ENCODE measurements around the gene ASB2. TPM values are rescaled to one million over a fixed set of nuclear protein-coding genes. Genes with fewer than 3 reads are reported as not detected.

The ASB2 gene
- total and polyA plus RNA-seq, 2 of the 13 experiments (the other 11 are each of a cell fraction or from before 2014, with no cell fraction given): 0.82 to 4.1 TPM

- no peak overlapping the region for H2AFZ ChIP-seq (ENCODE audit: low read length)
- no peak overlapping the region for H3K4me3 ChIP-seq (replicated peaks in 1 of 3; ENCODE audit: insufficient read depth in 1 of 3, low read depth in 2 of 3, low read length in 3 of 3)
- in situ Hi-C loops (cut with HindIII; ENCODE audit: extremely low pct_ligation_motif_present, low pct_unique_long_range_greater_than_20kb): no loop called here
- POLR2A ChIA-PET: interaction anchor here (1.0 kb wide), 1 partner anchor 9 kb away, joined by 4 read pairs; no protein-coding TSS in a partner anchor
- no peak overlapping the region for H3K27ac ChIP-seq (ENCODE audit: extremely low read length, insufficient read depth, low read length)
- peaks cover 27% of the 10 kb centered on the region for H3K4me1 ChIP-seq (ENCODE audit: insufficient read depth, low read length)
- no peaks in the 10 kb centered on the region for H4K20me1 ChIP-seq (ENCODE audit: insufficient read depth, low read length)
- ATAC-seq (peak; percentile 30), DNase-seq (ENCODE audit: low spot score) (peak; percentile 28), FAIRE-seq (no peak)
- peaks cover 3 to 16% of the 10 kb centered on the region in 2 experiments; a peak in 3 of 5 replicates for H3K27me3 ChIP-seq (ENCODE audit: control insufficient read depth in 1 of 2, insufficient read depth in 2 of 2, low read length in 2 of 2)
- TF ChIP-seq ZNF10 (CRISPR knock-in tag; IDR thresholded peaks at IDR 0.05; ENCODE audit: borderline replicate concordance, low read depth): no peak
- TF ChIP-seq PCBP1 (IDR thresholded peaks at IDR 0.05; ENCODE audit: borderline replicate concordance, low read depth, low read length): 0 out of 2 replicates have a peak, but pooled peaks have one; percentile 39
- TF ChIP-seq HNRNPL (IDR thresholded peaks at IDR 0.05; ENCODE audit: low read depth, low read length): 0 out of 2 replicates have a peak, but pooled peaks have one; percentile 23
- intact Hi-C loops (cut with micrococcal nuclease; ENCODE audit: unreplicated experiment): no loop called here
- CTCF ChIA-PET (ENCODE audit: low intra/inter-chr PET ratio, low total read pairs): no interaction called here
- H3K4me2 ChIP-seq (ENCODE audit: low read depth, low read length): 0 out of 2 replicates have a peak overlapping the region, but pooled peaks have one; percentile 12
- no TSS peak for BruUV-seq (replicated peaks)
- no peaks in the 10 kb centered on the region for H3K9me3 ChIP-seq (ENCODE audit: low read length)
- WGBS (ENCODE audit: low lambda C conversion rate): 57% methylated on average over 20 of the region's 21 CpGs
- no peaks in the 10 kb centered on the region for H3K79me2 ChIP-seq (ENCODE audit: insufficient read depth, low read length)
- H3K9ac ChIP-seq (ENCODE audit: insufficient read depth, low read depth, low read length): no peak overlapping the region
- H3K36me3 ChIP-seq (replicated peaks in 1 of 2; ENCODE audit: control insufficient read depth in 1 of 2, insufficient read depth in 2 of 2, low read length in 2 of 2): no peaks in the 10 kb centered on the region
Measured at GRCh38 chr14:93926245-93926872, 50.0 kb downstream of the ASB2 start.

DNA sequence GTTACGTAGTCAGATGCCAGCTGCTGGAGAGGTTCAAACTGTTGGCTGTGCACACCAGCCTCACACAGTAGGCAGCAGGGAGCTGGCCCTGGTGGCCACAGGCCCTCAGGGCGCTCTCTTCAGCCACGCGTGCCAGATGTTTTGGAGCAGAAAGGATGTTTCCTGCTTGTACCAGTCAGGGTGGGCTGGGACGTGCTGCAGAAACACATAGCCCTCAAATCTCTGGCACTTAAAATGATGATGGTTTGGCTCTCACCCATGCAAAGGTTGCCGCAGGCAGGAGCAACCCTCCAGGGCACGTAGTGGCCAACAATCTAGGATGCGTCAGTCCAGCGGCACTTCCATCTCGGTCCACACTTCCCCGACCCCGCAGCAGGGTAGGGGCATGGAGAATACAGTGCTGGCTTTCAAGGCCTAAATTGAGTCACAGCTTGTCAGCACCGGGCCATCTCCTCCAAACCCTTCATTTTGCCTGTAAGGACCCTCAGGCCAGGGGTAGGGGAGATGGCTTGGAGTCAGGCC is 50.9 kb downstream of the ASB2 start:
- TF ChIP-seq STAT5B (CRISPR knock-in tag; IDR thresholded peaks at IDR 0.05) (no peak), ZNF12 (CRISPR knock-in tag; IDR thresholded peaks at IDR 0.05) (peak; percentile 85; the same call in 1 of the 2 replicates), GTF3A (CRISPR knock-in tag; conservative IDR thresholded peaks at IDR 0.05) (no peak), ETS1 (CRISPR knock-in tag; IDR thresholded peaks at IDR 0.05) (no peak)
- TF ChIP-seq, protein P1, sequence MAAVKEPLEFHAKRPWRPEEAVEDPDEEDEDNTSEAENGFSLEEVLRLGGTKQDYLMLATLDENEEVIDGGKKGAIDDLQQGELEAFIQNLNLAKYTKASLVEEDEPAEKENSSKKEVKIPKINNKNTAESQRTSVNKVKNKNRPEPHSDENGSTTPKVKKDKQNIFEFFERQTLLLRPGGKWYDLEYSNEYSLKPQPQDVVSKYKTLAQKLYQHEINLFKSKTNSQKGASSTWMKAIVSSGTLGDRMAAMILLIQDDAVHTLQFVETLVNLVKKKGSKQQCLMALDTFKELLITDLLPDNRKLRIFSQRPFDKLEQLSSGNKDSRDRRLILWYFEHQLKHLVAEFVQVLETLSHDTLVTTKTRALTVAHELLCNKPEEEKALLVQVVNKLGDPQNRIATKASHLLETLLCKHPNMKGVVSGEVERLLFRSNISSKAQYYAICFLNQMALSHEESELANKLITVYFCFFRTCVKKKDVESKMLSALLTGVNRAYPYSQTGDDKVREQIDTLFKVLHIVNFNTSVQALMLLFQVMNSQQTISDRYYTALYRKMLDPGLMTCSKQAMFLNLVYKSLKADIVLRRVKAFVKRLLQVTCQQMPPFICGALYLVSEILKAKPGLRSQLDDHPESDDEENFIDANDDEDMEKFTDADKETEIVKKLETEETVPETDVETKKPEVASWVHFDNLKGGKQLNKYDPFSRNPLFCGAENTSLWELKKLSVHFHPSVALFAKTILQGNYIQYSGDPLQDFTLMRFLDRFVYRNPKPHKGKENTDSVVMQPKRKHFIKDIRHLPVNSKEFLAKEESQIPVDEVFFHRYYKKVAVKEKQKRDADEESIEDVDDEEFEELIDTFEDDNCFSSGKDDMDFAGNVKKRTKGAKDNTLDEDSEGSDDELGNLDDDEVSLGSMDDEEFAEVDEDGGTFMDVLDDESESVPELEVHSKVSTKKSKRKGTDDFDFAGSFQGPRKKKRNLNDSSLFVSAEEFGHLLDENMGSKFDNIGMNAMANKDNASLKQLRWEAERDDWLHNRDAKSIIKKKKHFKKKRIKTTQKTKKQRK (IDR thresholded peaks at IDR 0.05; ENCODE audit: low read length): no peak
- CTCF ChIA-PET (ENCODE audit: low intra/inter-chr PET ratio, low total read pairs): no interaction called here

More for the DNA sequence above, 50.9 kb downstream of the ASB2 start:
- Histone ChIP-seq H3K79me2 (ENCODE audit: insufficient read depth, low read length) (no peaks in the 10 kb centered on the region), H3K9me3 (ENCODE audit: low read length) (no peaks in the 10 kb centered on the region), H3K4me3 (replicated peaks in 1 of 3; ENCODE audit: insufficient read depth in 1 of 3, low read depth in 2 of 3, low read length in 3 of 3) (no peak overlapping the region), H2AFZ (ENCODE audit: low read length) (no peak overlapping the region), H3K9ac (ENCODE audit: insufficient read depth, low read depth, low read length) (no peak overlapping the region), H3K4me1 (ENCODE audit: insufficient read depth, low read length) (peaks cover 32% of the 10 kb centered on the region), H3K27ac (ENCODE audit: extremely low read length, insufficient read depth, low read length) (no peak overlapping the region), H3K4me2 (ENCODE audit: low read depth, low read length) (no peak overlapping the region), H3K27me3 (ENCODE audit: control insufficient read depth in 1 of 2, insufficient read depth in 2 of 2, low read length in 2 of 2) (peaks cover 3 to 16% of the 10 kb centered on the region in 2 experiments; a peak in 3 of 5 replicates), H4K20me1 (ENCODE audit: insufficient read depth, low read length) (no peaks in the 10 kb centered on the region), H3K36me3 (replicated peaks in 1 of 2; ENCODE audit: control insufficient read depth in 1 of 2, insufficient read depth in 2 of 2, low read length in 2 of 2) (no peaks in the 10 kb centered on the region)
- BruUV-seq (replicated peaks): no TSS peak
- ATAC-seq (no peak), DNase-seq (ENCODE audit: low spot score) (no peak), FAIRE-seq (no peak)
- intact Hi-C loops (cut with micrococcal nuclease; ENCODE audit: unreplicated experiment): no loop called here
- POLR2A ChIA-PET: no interaction called here
- WGBS (ENCODE audit: low lambda C conversion rate): 45% methylated on average over 5 of the region's 13 CpGs
- in situ Hi-C loops (cut with HindIII; ENCODE audit: extremely low pct_ligation_motif_present, low pct_unique_long_range_greater_than_20kb): no loop called here
